M059J (cell line): Measurements from ENCODE around the gene EDN1. TPM values are rescaled to one million over a fixed set of nuclear protein-coding genes. Genes with fewer than 3 reads are reported as not detected.

Experiments used
- DNase-seq: peaks from one replicate; pipeline ENCODE4 v3.0.0-alpha.2; 2012; ENCODE audit warnings: low read depth
- total RNA-seq: library from RNA; depleted of rRNA; stranded (reverse); fragments of >200 nt; shearing (Covaris generic); gene quantifications from 2 replicates; pipeline ENCODE4 v1.2.3, GENCODE V29; 2014

The EDN1 gene
- total RNA-seq, 1 experiment from 2014 or later: 16.4 TPM

- no peak for DNase-seq
These were observed 21.1 kb upstream of the EDN1 start for GRCh38 chr6:12269110-12269509.

DNA sequence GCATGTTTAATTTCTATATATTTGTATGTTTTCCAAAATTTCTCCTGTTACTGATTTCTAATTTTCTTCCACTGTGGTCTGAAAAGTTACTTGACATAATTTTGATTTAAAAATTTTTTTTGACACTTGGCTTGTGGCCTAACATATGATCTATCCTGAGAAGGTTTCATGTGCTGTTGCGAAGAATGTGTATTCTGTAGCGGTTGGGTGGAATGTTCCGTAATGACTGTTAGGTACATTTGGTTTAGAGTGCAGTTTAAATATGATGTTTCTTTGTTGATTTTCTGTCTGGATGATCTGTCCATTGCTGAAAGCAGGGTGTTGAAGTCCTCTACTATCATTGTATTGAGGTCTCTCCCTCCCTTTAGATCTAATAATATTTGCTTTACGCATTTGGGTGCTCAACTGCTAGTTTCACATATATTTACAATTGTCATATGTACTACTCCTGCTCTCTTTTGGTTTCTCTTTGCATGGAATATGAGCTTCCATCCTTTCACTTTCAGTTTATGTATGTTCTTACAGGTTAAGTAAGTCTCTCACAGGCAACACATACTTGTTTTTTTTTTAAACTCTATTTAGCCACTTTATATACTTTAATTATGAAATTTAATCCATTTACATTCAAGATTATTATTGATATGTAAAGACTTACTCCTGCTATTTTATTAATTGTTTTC is 19.5 kb upstream of the EDN1 start:
- DNase-seq: no peak

DNA sequence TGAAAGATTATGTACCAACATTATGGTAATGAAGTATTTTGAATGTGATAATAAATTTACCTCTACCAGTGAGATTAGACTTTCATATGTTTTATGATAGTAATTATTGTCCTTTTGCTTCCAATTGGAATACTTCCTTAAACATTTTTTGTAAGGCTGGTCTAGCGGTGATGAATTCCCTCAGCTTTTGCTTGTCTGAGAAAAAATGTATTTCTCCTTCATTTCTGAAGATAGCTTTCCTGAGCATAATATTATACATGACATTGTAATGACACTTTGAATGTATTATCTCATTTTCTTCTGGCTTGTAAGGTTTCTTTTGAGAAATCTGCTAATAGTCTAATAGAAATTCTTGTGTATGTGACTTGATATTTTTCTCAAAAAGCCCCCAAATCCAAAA is 18.6 kb upstream of the EDN1 start:
- DNase-seq: no peak

GRCh38 chr6:12271997-12272396 is 18.2 kb upstream of the EDN1 start:
- DNase-seq: peak; percentile 60

DNA sequence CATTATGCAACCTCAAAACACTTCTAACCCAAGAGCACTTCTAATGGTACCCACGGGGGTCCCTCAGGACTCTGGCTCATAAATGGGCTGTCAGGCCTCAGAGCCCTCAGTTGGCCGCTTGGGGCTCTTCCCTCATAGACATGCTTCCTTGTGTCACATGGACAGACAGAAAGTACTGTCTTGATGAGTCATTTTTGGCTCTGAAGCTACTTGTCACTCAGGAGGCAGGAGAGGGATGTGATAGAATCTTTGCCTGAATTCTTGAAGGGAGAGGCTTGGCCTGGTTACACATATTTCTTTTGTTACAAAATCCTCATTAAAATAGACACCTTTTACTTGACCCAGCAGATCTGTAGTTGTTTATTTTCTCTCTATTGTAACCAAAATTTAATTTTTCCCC is 15.1 kb upstream of the EDN1 start:
- DNase-seq: peak; percentile 89

DNA sequence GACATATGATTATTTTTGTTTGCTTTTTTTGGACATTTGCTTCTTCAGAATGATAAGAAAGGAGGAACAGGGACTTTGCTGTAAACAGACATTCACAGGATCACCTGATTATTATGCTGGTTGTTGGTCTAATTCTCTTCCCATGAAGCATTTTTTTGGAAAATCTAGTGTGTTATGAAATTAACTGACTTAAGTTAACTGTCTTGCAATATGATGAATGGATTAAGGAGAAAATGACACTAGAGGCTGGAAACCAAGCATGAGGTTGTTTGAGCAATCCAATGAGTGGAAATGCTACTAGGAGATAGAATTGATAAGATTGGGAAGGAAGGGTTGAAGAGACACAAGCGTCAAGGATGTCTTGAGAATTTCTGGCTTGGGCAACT is 13.2 kb upstream of the EDN1 start:
- DNase-seq: no peak

DNA sequence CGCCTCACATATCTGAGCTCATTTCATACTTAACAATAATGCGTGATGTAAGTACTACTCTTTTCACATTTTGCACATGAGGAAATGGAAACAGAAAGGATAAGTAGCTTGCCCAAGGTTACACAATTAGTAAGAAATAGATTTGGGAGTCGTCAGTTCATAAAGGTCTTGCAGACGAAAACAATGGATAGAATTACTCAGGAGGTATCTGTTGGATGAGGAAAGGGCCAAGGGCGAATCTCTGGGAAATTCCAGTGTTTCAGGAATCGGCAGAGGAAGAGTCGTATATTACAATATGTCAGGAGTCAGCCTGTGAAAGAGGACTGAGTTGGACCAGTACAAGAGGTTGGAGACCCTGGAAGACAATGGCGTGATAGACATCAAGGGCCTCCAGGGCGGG is 12.8 kb upstream of the EDN1 start:
- no peak for DNase-seq

DNA sequence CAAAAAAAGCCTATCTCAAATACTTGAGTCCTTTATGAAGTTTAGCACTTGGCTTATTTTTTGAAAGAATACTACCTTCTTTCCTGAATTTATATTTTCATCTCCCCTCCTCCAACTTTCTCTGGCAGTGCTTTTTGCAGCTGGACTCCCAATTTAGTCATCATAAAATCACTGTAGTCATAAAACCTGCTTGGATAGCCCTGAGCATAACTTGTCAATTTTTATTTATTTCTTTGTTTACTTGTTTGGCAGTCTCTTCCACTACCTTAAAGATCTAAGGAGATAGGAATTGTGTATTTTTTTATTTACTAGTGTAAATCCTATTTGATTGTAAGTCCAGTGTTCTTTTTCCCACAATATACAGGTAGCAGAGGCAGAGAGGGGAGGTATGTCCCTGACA is 11.2 kb upstream of the EDN1 start:
- DNase-seq: peak; percentile 54

DNA sequence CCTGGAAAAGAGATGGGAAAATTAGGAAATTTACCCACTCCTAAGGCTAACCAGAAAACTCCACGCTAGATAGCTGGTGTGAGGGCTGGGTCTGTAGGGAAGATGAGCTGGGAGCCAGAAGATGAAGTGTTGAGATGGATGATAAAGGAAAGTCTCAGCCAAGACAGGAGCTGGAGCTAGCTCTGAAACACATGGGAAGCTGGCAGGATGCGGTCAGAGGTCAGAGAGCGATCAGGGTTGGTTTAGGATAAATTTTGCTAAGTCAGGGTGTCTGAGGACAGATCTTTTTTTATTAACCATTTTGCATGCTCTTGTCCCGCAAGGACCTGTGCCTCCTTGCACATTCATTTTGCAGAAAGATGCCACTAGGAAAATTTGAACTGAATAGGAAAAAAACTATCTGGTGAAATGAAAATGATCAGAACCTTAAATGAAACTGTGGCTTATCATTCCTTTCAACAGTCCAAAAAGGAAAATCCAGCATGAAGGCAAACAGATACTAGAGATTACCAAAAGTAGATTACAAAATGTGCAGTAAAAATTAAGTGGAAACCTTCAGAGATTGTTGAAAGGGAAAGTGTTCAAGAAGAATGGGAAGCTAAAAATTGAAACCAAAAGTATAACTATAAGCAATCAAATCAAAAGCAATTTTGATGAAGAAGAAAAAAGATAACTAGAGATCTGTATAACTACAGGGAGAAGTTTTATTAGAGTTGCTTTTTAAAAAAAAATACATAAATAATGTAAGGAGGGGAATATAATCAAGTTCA is 10.7 kb upstream of the EDN1 start:
- DNase-seq: peak; percentile 74

GRCh38 chr6:12280458-12280857 is 9.7 kb upstream of the EDN1 start:
- DNase-seq: peak; percentile 96

GRCh38 chr6:12280902-12281301 is 9.3 kb upstream of the EDN1 start:
- DNase-seq: no peak

- DNase-seq: no peak
These were observed 6.3 kb upstream of the EDN1 start for GRCh38 chr6:12283904-12284303.

GRCh38 chr6:12286373-12287110 is 3.6 kb upstream of the EDN1 start:
- peak; percentile 66 for DNase-seq

DNA sequence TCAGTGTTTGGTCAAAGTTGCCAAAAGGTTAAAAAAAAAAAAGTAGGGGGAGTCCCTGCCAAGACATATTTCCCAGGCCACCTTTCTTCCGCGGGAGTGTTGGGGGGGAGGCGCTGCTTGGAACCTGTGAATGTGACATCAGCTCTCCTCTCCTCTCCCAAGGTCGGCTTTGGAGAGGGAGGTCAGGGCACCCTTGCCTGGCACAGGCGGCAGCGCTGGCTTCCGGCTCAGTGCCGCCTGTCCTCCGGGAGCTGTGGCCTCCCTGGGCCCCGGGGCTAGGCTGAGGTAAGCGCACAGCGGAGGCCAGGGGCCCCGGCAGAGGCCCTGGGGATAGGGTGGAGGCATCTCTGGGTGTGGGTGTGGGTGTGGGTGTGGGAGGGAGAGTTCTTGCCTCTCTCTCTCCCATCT is 1.9 kb upstream of the EDN1 start:
- DNase-seq: no peak

DNA sequence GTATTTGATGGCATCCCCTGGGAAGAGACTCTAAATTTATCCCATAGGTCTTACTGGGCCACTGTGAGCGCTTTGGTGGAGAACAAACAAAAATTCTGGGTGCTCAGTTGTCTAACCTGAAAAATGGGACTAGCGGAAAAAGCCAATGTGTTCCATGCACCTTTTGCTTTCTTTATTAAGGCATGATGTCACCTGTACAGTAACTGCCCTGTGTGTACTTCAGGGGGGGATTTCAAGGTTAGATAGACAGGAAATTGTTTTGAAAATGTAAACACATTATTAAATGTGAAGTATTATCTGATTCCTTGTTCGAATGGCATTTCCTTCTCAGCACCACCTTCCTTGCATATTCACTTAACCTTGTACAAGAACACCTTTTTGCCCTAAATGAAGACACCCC is 1.2 kb upstream of the EDN1 start:
- no peak for DNase-seq

- peak; percentile 86 for DNase-seq
These were observed 719 bp upstream of the EDN1 start for GRCh38 chr6:12289365-12289919.

DNA sequence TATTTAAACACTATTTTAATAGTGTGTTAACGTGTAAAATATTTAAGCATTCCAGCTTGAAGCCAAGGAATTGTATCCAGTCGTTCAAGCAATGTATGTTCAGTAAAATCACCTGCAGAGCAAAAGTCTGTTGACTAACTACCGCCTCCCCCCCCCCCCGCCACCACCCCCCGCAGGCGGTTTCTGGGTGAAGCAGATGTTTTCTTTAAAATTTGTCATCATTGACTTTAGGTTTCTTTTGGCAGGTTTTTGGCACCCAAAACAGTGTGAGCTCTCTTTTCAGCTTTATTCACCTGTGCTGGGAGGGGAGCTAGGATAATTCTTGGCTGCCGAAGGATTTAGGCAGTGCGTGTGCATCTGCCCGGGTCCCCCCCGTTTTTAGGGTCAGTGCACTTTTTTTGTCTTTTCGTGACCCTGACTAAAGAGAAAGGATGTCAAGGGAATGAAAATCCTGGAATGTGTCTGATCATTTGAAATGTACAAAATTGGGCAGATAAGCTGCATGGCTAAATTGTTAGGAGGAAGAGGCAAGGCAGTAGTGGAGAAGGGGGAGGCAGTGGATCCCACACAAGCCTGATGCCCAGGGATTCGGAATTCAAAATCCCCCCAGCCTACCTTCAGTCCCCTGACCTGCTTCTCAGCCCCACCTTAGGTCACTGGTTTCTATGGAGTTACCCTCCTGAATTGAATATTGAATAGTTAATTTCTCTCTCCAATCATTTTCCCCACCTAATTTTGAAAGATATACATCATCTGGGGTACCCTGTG is 1.1 kb downstream of the EDN1 start:
- DNase-seq: peak; percentile 61

DNA sequence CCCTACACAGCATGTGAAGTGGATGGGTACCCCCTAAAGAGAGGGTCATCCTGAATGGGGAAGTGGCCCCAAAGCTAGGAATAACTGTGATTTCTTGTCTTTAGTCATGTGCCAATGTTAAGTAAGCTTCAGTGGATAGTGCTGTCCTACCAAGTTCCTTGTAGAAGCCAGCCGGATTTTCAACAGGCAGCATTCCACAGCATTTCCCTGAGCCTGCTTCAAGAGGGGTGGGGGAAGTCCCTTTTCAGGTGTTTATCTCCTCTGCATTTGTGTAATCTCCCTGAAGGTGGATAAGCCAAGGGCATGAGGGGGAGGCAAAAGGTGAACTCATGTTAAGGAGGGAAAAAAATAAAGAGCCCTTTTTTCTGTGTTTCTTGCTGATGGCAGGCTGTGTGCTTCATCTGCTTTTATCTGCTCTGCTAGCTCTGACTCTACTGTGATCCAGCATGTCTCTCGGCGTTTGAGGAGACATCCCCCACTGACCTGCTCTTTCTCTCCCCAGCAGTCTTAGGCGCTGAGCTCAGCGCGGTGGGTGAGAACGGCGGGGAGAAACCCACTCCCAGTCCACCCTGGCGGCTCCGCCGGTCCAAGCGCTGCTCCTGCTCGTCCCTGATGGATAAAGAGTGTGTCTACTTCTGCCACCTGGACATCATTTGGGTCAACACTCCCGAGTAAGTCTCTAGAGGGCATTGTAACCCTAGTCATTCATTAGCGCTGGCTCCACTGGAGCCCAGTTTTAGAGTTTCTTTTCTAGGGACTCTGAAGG is 1.9 kb downstream of the EDN1 start:
- DNase-seq: peak; percentile 87

GRCh38 chr6:12293235-12293930 is 3.2 kb downstream of the EDN1 start:
- no peak for DNase-seq
